Lung (tissue), 12 donors: ENCODE data around the gene LRFN3. TPM values are rescaled to one million over a fixed set of nuclear protein-coding genes. Genes with fewer than 3 reads are reported as not detected.
"Not testable (repeated sequence)": the region's sequence is repeated elsewhere in the genome, so short reads cannot be mapped to it uniquely, and the experiment has no call there.

Experiments used
- ATAC-seq: fragments of 200-7000 bp; cut with Tn5 transposase; one replicate; pipeline ENCODE4 v1.9.1; 2020; ENCODE audit warnings: moderate number of reproducible peaks; ENCODE audit not compliant: insufficient read depth, low FRiP score
- DNase-seq, 3 donors: peaks; one replicate each; pipeline ENCODE4 v3.0.0-alpha.2; 2013 to 2017
- H3K27ac ChIP-seq, 2 donors: one replicate each; pipeline ENCODE4 v1.5.1; 2013; ENCODE audit warnings: mild to moderate bottlenecking in 2 of 2, moderate library complexity in 2 of 2, control low read depth in 1 of 2, inconsistent platforms in 1 of 2, low read depth in 1 of 2, low read length in 1 of 2
- H3K27me3 ChIP-seq, 3 donors: one replicate each; pipeline ENCODE4 v1.5.1; 2013; ENCODE audit warnings: low read length in 2 of 3; ENCODE audit not compliant: control insufficient read depth in 3 of 3, insufficient read depth in 3 of 3
- H3K36me3 ChIP-seq, 4 donors: one replicate each; pipeline ENCODE4 v1.5.1; 2013; ENCODE audit warnings: low read length in 4 of 4, mild to moderate bottlenecking in 1 of 4, moderate library complexity in 1 of 4; ENCODE audit not compliant: control insufficient read depth in 4 of 4, insufficient read depth in 4 of 4
- H3K4me1 ChIP-seq, 5 donors: one replicate each; pipeline ENCODE4 v1.5.1; 2013; ENCODE audit warnings: low read length in 5 of 5, mild to moderate bottlenecking in 2 of 5, moderate library complexity in 1 of 5; ENCODE audit not compliant: control insufficient read depth in 5 of 5, insufficient read depth in 5 of 5
- H3K4me3 ChIP-seq: one replicate; pipeline ENCODE4 v1.5.1; 2013; ENCODE audit warnings: mild to moderate bottlenecking, control low read depth, moderate library complexity
- H3K9ac ChIP-seq, 2 donors: one replicate each; pipeline ENCODE4 v1.5.1; 2013; ENCODE audit warnings: low read length in 2 of 2, control low read depth in 1 of 2; ENCODE audit not compliant: insufficient read depth in 1 of 2
- H3K9me3 ChIP-seq, 4 donors: one replicate each; pipeline ENCODE4 v1.5.1; 2013; ENCODE audit warnings: low read length in 3 of 4, mild to moderate bottlenecking in 1 of 4, moderate library complexity in 1 of 4; ENCODE audit not compliant: control insufficient read depth in 4 of 4, insufficient read depth in 3 of 4
- WGBS, 2 donors: extraction: QIAGEN DNeasy Blood & Tissue Kit; methylation state at CpG; one replicate each; pipeline ENCODE4 v1.1.7; 2013; 5-methylcytosine and 5-hydroxymethylcytosine counted together
- polyA plus RNA-seq, 2 donors: library from polyadenylated mRNA; stranded (reverse); fragments of 200-250 nt; gene quantifications; one replicate each; pipeline ENCODE4 v1.2.1, GENCODE V29; 2013
- total RNA-seq, 2 donors: library from RNA; depleted of rRNA in 1 of 2; stranded (reverse); fragments of >200 nt in 1 of 2; gene quantifications; one replicate each; pipeline ENCODE4 v1.2.1, GENCODE V29; 2014 to 2021
- TF ChIP-seq, protein P1 (sequence below): IDR thresholded peaks from 2 replicates; pipeline ENCODE4 v1.5.1; 2012; ENCODE audit warnings: mild to moderate bottlenecking; ENCODE audit errors: control extremely low read depth, extremely low read depth
- donor health status: control.
- donor health status: control.
- donor health status: Bipolar disorder and iron deficiency.
- donor health status: healthy.
- donor health status: DM: yes; HTN: yes; CAD: no.

LRFN3 gene
- total and polyA plus RNA-seq, 4 donors = 3.6 to 14.0 (median 7.6) TPM

DNA sequence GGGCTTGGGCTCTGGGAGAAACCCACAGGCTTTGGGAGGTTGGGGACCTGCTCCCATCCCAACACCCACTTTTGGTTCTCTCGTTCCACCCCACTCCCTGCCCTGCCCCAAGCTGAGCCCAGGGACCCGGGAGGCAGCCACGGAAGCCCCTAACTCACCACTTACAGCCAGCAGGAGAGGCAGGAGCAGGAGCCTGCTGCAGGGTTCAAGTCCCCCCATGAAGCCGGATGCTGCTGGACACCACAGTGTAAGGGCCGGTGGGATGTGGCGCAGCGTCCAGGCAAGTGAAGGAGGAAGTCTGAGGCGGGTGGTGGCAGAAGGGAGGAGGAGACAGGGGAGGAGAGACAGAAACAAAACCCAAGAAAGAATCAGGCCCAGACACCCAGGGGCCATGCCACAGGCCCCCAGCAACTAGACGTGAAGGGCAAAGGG is 28.1 kb upstream of the LRFN3 start, which contains the start of gene TYROBP:
TSS of gene TYROBP (minus strand) at position 286 of the 432 bp plus-strand sequence. CDS start at position 219, 67 bp downstream.
- ATAC-seq = no peak
- no peaks in the 10 kb centered on the region for H3K36me3 ChIP-seq
- no peak for DNase-seq
- peak within 1 kb of the TSS in 1 of 2 donors; percentile 77 for H3K27ac ChIP-seq
- peaks cover 0 to 17% (median 0%) of the 10 kb centered on the region in 5 donors for H3K4me1 ChIP-seq
- TF ChIP-seq, protein P1, sequence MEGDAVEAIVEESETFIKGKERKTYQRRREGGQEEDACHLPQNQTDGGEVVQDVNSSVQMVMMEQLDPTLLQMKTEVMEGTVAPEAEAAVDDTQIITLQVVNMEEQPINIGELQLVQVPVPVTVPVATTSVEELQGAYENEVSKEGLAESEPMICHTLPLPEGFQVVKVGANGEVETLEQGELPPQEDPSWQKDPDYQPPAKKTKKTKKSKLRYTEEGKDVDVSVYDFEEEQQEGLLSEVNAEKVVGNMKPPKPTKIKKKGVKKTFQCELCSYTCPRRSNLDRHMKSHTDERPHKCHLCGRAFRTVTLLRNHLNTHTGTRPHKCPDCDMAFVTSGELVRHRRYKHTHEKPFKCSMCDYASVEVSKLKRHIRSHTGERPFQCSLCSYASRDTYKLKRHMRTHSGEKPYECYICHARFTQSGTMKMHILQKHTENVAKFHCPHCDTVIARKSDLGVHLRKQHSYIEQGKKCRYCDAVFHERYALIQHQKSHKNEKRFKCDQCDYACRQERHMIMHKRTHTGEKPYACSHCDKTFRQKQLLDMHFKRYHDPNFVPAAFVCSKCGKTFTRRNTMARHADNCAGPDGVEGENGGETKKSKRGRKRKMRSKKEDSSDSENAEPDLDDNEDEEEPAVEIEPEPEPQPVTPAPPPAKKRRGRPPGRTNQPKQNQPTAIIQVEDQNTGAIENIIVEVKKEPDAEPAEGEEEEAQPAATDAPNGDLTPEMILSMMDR = no peak
- H3K27me3 ChIP-seq = no peaks in the 10 kb centered on the region
- 15 to 48% methylated on average over 9 of the region's 9 CpGs for WGBS, 2 donors
- H3K9ac ChIP-seq = peak within 1 kb of the TSS; percentile 23 to 37
- peak within 1 kb of the TSS; percentile 1 for H3K4me3 ChIP-seq
- H3K9me3 ChIP-seq = no peaks in the 10 kb centered on the region

DNA sequence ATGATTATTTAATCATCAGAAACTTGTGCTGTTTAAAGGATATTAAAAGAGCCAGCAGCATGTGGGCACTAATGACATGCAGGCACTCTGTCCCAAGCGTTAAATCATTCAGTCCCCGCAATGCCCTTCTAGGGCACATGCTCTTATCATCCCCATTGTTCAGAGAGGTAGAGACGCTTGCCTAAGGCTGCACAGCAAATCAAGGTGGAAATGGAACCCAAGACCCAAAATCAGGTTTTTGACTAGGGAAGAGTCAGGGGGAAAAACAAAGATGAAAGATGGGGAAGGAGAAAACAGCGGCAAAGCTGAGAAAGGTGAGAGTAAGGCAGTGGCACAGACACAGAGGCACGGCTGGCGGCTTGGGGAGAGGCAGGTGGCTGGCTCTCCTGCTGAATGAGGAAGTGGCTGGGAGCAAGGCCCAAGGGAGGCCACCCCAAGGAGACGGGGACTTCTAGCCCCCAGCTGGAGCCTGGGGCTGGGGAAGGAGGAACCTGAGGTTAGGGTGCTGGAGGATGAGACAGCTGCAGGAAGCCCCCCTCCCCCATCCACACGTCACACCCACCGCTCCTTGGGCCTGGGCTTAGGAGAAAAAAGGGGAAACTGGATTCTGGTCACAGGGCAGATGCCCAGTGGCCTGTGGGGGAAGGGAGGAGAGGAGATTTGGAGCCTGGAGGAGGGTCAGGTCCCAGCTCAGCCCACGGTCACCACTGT is 27.0 kb upstream of the LRFN3 start:
- no peaks in the 10 kb centered on the region for H3K36me3 ChIP-seq
- DNase-seq (peak in 1 of 3 donors; percentile 26), ATAC-seq (peak; percentile 79)
- no peaks in the 10 kb centered on the region for H3K27me3 ChIP-seq
- TF ChIP-seq, protein P1 = no peak
- no peak overlapping the region for H3K9ac ChIP-seq
- no peak overlapping the region for H3K4me3 ChIP-seq
- peaks cover 0 to 11% (median 0%) of the 10 kb centered on the region in 5 donors for H3K4me1 ChIP-seq
- H3K9me3 ChIP-seq = no peaks in the 10 kb centered on the region
- 29 to 59% methylated on average over 10 of the region's 10 CpGs for WGBS, 2 donors
- peak overlapping the region in 1 of 2 donors; percentile 66 for H3K27ac ChIP-seq

DNA sequence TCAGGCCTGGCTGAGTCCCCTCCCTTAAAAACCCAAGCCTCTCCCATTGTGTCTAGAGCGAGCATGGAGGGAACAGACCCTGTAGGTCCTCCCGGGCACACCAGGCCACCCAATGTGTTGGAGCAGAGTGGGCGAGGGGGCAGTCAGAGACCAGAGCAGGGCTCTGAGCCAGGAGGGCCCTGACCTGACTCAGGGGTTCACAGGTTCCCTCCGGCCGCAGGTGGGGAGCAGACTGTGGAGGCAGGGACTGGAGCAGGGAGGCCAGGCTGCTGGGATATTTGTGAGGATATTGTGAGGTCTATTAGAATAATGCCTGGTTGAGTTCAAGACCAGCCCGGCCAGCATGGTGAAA is 26.5 kb upstream of the LRFN3 start:
- H3K4me3 ChIP-seq = no peak overlapping the region
- H3K9ac ChIP-seq = no peak overlapping the region
- peaks cover 0 to under 1% (median 0%) of the 10 kb centered on the region in 4 donors for H3K9me3 ChIP-seq
- WGBS, 2 donors = 42 to 60% methylated on average over 6 of the region's 6 CpGs
- TF ChIP-seq, protein P1 = no peak
- ATAC-seq = no peak
- H3K4me1 ChIP-seq = peaks cover 0 to 11% (median 0%) of the 10 kb centered on the region in 5 donors
- H3K36me3 ChIP-seq = no peaks in the 10 kb centered on the region
- peak overlapping the region in 1 of 2 donors; percentile 90 for H3K27ac ChIP-seq
- no peaks in the 10 kb centered on the region for H3K27me3 ChIP-seq
- no peak for DNase-seq

DNA sequence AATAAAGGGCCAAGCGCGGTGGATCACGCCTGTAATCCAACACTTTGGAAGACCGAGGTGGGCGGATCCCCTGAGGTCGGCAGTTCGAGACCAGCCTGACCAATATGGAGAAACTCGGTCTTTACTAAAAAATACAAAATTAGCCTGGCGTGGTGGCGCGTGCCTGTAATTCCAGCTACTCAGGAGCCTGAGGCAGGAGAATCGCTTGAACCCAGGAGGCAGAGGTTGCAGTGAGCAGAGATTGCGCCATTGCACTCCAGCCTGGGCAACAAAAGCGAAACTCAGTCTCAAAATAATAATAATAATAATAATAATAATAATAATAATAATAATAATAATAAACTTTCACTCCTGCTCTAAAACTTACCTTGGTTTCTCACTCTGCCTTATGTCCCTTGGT is 25.8 kb upstream of the LRFN3 start:
- not testable (repeated sequence) for H3K9ac ChIP-seq, H3K36me3 ChIP-seq, H3K27me3 ChIP-seq, H3K27ac ChIP-seq, H3K4me3 ChIP-seq, H3K9me3 ChIP-seq, DNase-seq, ATAC-seq
- 93 to 94% methylated on average over 14 of the region's 14 CpGs for WGBS, 2 donors
- peaks cover 0 to 11% (median 0%) of the 10 kb centered on the region in 5 donors for H3K4me1 ChIP-seq
